Measurements from ENCODE around the gene RPL37. TPM values are rescaled to one million over a fixed set of nuclear protein-coding genes. Genes with fewer than 3 reads are reported as not detected.
A peak's percentile ranks its signal among the peaks of the same experiment; 100 is the strongest.

RPL37 gene
- total and polyA plus RNA-seq, 9 of the 15 experiments (the other 6 are each of a cell fraction or from before 2014, with no cell fraction given): 2,342 to 7,963 (median 4,091) TPM

GRCh38 chr5:40841068-40841805 is 6.2 kb upstream of the RPL37 start, which contains the start of gene CARD6:
TSS of gene CARD6 (plus strand) at chr5:40841367. CDS start at chr5:40841383, 16 bp downstream.
- H3K27ac ChIP-seq (ENCODE audit: extremely low read depth, low read depth, low read length): peak within 1 kb of the TSS; percentile 88
- H3K9ac ChIP-seq (ENCODE audit: insufficient read depth in 1 of 2, low read depth in 2 of 2, low read length in 2 of 2): peak within 1 kb of the TSS; percentile 32 to 88
- TF ChIP-seq DPF2 (IDR thresholded peaks at IDR 0.05) (peak; percentile 63), ATF6 (CRISPR knock-in tag; IDR thresholded peaks at IDR 0.05) (no peak), ZEB2 (IDR thresholded peaks at IDR 0.05) (no peak), GABPA (tag; conservative IDR thresholded peaks at IDR 0.05; ENCODE audit: low read depth) (peak; percentile 51), NFRKB (IDR thresholded peaks at IDR 0.05; ENCODE audit: low read depth) (peak; percentile 93), SMARCA5 (IDR thresholded peaks at IDR 0.05) (no peak), FOSL1 (tag; conservative IDR thresholded peaks at IDR 0.05) (peak; percentile 71), YY1 (IDR thresholded peaks at IDR 0.05; ENCODE audit: borderline replicate concordance in 1 of 3, control insufficient read depth in 1 of 3, extremely low read depth in 1 of 3, insufficient read depth in 3 of 3, insufficient read length in 1 of 3, insufficient replicate concordance in 2 of 3, low read depth in 1 of 3, low read length in 2 of 3) (peak in 1 of 3 experiments; percentile 84), TGIF2 (CRISPR knock-in tag; IDR thresholded peaks at IDR 0.05) (no peak), ZNF316 (IDR thresholded peaks at IDR 0.05) (peak; percentile 92), DNMT1 (IDR thresholded peaks at IDR 0.05) (no peak), RBFOX2 (IDR thresholded peaks at IDR 0.05; ENCODE audit: low read depth, low read length) (peak; percentile 56), ATF7 (IDR thresholded peaks at IDR 0.05) (peak; percentile 40), TAF7 (tag; IDR thresholded peaks at IDR 0.05) (peak; percentile 84), MCM2 (IDR thresholded peaks at IDR 0.05; ENCODE audit: low read depth) (no peak), ZBTB11 (CRISPR knock-in tag; IDR thresholded peaks at IDR 0.05) (peak in 1 of 3 experiments; percentile 41; a peak in 1 of 6 replicates)

More at GRCh38 chr5:40841068-40841805, 6.2 kb upstream of the RPL37 start, which contains the start of gene CARD6:
- H2AFZ ChIP-seq (ENCODE audit: low read depth, low read length): peak within 1 kb of the TSS; percentile 97
- peak; percentile 73 for FAIRE-seq
- H3K9me3 ChIP-seq (replicated peaks; ENCODE audit: control insufficient read depth, insufficient read depth, low read depth, low read length): no peaks in the 10 kb centered on the region
- peaks cover 0 to 8% of the 10 kb centered on the region in 2 experiments; a peak in 2 of 5 replicates for H3K4me1 ChIP-seq (replicated peaks in 1 of 2; ENCODE audit: control insufficient read depth in 2 of 2, insufficient read depth in 2 of 2, low read length in 2 of 2)
- no peaks in the 10 kb centered on the region for H3K9me1 ChIP-seq (ENCODE audit: control insufficient read depth, insufficient read depth, low read length)
- H3K36me3 ChIP-seq (ENCODE audit: control insufficient read depth, insufficient read depth, low read length): no peaks in the 10 kb centered on the region
- no peaks in the 10 kb centered on the region for H3K27me3 ChIP-seq (ENCODE audit: control insufficient read depth in 2 of 2, insufficient read depth in 2 of 2, low read length in 2 of 2)
- peaks cover 5% of the 10 kb centered on the region for H3K79me2 ChIP-seq (ENCODE audit: control insufficient read depth, insufficient read depth, low read length)
- peak; percentile 79 for ATAC-seq
- BruUV-seq (replicated peaks): TSS peak; percentile 55
- H4K20me1 ChIP-seq (replicated peaks; ENCODE audit: control insufficient read depth, insufficient read depth, low read length): no peaks in the 10 kb centered on the region
- H3K4me2 ChIP-seq (ENCODE audit: insufficient read depth, low read length): peak within 1 kb of the TSS; percentile 80
- peak within 1 kb of the TSS; percentile 45 for H3K4me3 ChIP-seq
- in situ Hi-C loops (cut with MboI) (no loop called here), intact Hi-C loops (cut with micrococcal nuclease) (no loop called here)
- DNase-seq (ENCODE audit: extremely low read depth in 1 of 4, low spot score in 3 of 4): peak; percentile 52 to 74 (median 58)
- under 1% methylated on average over 9 of the region's 9 CpGs for WGBS (ENCODE audit: insufficient coverage, low coverage, missing lambda C conversion rate)
- ChIA-PET CTCF (ENCODE audit: low intra/inter-chr PET ratio) (no interaction called here), POLR2A (interaction anchor here (0.7 to 1.9 kb wide), 9 partner anchors 9 to 245 kb away, joined by 3 to 8 read pairs (median 5); no protein-coding TSS in a partner anchor)
